Ishikawa (cell line): ENCODE data around the gene TAAR2.

Experiments
- CEBPB ChIP-seq: IDR thresholded peaks from 2 replicates; pipeline ENCODE4 v1.6.1; 2012
- CREB1 ChIP-seq: IDR thresholded peaks from 2 replicates; pipeline ENCODE4 v1.6.1; 2012; ENCODE audit warnings: low read depth
- EGR1 ChIP-seq: IDR thresholded peaks from 2 replicates; pipeline ENCODE4 v1.6.1; 2012
- EP300 ChIP-seq: IDR thresholded peaks from 2 replicates; pipeline ENCODE4 v1.6.1; 2012; ENCODE audit warnings: borderline replicate concordance
- FOXM1 ChIP-seq: IDR thresholded peaks from 2 replicates; pipeline ENCODE4 v1.6.1; 2012; ENCODE audit warnings: low read depth, borderline replicate concordance
- NFIC ChIP-seq: IDR thresholded peaks from 2 replicates; pipeline ENCODE4 v1.6.1; 2012
- RAD21 ChIP-seq: IDR thresholded peaks from 2 replicates; pipeline ENCODE4 v1.6.1; 2012; ENCODE audit warnings: low read depth
- TAF1 ChIP-seq: IDR thresholded peaks from 2 replicates; pipeline ENCODE4 v1.6.1; 2012; ENCODE audit warnings: low read depth, mild to moderate bottlenecking
- ZBTB7A ChIP-seq: IDR thresholded peaks from 2 replicates; pipeline ENCODE4 v1.6.1; 2012; ENCODE audit warnings: low read depth
- TF ChIP-seq, protein P1 (sequence below): IDR thresholded peaks from 2 replicates; pipeline ENCODE4 v1.6.1; 2012
- TF ChIP-seq, protein P2 (sequence below): IDR thresholded peaks from 2 replicates; pipeline ENCODE4 v1.6.1; 2012

DNA sequence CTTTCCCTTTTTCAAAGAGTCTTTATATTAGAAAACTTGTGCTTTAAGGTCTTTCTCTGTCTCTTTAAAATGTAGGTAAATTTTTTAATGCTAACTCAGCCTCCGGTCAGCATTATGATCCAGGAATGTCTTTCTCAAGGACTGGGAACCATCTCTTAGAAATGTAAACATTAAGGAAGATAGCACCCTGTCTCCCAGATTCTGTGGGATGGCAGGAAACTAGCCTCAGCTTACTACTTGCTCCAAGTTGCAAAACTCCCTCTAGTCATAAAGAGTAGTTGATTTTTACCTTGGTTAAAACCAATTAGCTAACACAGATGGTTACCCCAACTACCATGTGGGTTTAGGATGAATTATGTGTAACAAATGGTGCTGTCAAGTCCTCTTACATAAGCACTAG lies 39.6 kb upstream of the TAAR2 start:
- TF ChIP-seq RAD21 (no peak), CREB1 (no peak), FOXM1 (no peak), EP300 (no peak), CEBPB (no peak), EGR1 (no peak), NFIC (no peak), TAF1 (no peak), ZBTB7A (no peak)
- TF ChIP-seq, protein P1, sequence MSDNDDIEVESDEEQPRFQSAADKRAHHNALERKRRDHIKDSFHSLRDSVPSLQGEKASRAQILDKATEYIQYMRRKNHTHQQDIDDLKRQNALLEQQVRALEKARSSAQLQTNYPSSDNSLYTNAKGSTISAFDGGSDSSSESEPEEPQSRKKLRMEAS = no peak
- TF ChIP-seq, protein P2, sequence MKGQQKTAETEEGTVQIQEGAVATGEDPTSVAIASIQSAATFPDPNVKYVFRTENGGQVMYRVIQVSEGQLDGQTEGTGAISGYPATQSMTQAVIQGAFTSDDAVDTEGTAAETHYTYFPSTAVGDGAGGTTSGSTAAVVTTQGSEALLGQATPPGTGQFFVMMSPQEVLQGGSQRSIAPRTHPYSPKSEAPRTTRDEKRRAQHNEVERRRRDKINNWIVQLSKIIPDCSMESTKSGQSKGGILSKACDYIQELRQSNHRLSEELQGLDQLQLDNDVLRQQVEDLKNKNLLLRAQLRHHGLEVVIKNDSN = no peak
